K562 (cell line): ENCODE measurements around the gene IL15RA. TPM values are rescaled to one million over a fixed set of nuclear protein-coding genes. Genes with fewer than 3 reads are reported as not detected.

Experiments used
- BCL6 ChIP-seq: fragments of 250-450 bp; sonication (Bioruptor Pico); IDR thresholded peaks from 2 replicates; pipeline ENCODE4 v1.4.0; 2020
- CBFA2T3 ChIP-seq: fragments of 450-650 bp; IDR thresholded peaks from 2 replicates; pipeline ENCODE4 v1.6.1; 2017
- CEBPB ChIP-seq: fragments of 450-650 bp; IDR thresholded peaks from 2 replicates; pipeline ENCODE4 v1.6.1; 2016; ENCODE audit warnings: missing genetic modification characterization, missing compliant biosample characterization
- CHD2 ChIP-seq: IDR thresholded peaks from 2 replicates; pipeline ENCODE4 v1.6.1; 2011; ENCODE audit warnings: low read depth, low read length
- CHD4 ChIP-seq: fragments of 200-600 bp; sonication (generic); IDR thresholded peaks from 3 replicates; pipeline ENCODE4 v1.6.1; 2012; ENCODE audit warnings: low read depth, mild to moderate bottlenecking, mixed read lengths, low read length, inconsistent platforms; ENCODE audit not compliant: insufficient read depth, insufficient replicate concordance, poor library complexity, severe bottlenecking
- HDAC6 ChIP-seq: IDR thresholded peaks from 2 replicates; pipeline ENCODE4 v1.6.1; 2012; ENCODE audit warnings: low read depth, mild to moderate bottlenecking, control low read depth, inconsistent platforms, low read length, moderate library complexity
- HSF4 ChIP-seq: fragments of 250-450 bp; sonication (Bioruptor Pico); IDR thresholded peaks from 2 replicates; pipeline ENCODE4 v2.1.2; 2022; ENCODE audit warnings: mild to moderate bottlenecking, moderate library complexity, borderline replicate concordance
- NCOA6 ChIP-seq: fragments of 450-650 bp; IDR thresholded peaks from 2 replicates; pipeline ENCODE4 v1.6.1; 2017; ENCODE audit warnings: mild to moderate bottlenecking
- PHF20 ChIP-seq: fragments of 450-650 bp; IDR thresholded peaks from 2 replicates; pipeline ENCODE4 v1.6.1; 2018; ENCODE audit not compliant: partially characterized antibody
- POLR3A ChIP-seq: IDR thresholded peaks from 2 replicates; pipeline ENCODE4 v1.6.1; 2011; ENCODE audit warnings: borderline replicate concordance, mild to moderate bottlenecking, moderate library complexity; ENCODE audit not compliant: insufficient read length, insufficient read depth; ENCODE audit errors: extremely low read depth
- SMAD4 ChIP-seq: fragments of 250-450 bp; sonication (Bioruptor Pico); conservative IDR thresholded peaks from 2 replicates; pipeline ENCODE4 v1.8.0; 2021; ENCODE audit warnings: inconsistent platforms, mild to moderate bottlenecking, moderate library complexity
- SMARCE1 ChIP-seq: fragments of 450-650 bp; IDR thresholded peaks from 2 replicates; pipeline ENCODE4 v1.7.1; 2016; ENCODE audit warnings: mild to moderate bottlenecking
- TBP ChIP-seq: optimal IDR thresholded peaks from 2 replicates; pipeline ENCODE3; 2011; ENCODE audit warnings: low read depth, low read length, improper control_type of control experiment
- TGIF2 ChIP-seq: sonication (generic); formaldehyde crosslinking; IDR thresholded peaks from 2 replicates; pipeline ENCODE4 v1.8.1; 2022; ENCODE audit warnings: mild to moderate bottlenecking, missing genetic modification reagents, moderate library complexity
- ZFP1 ChIP-seq: fragments of 450-650 bp; formaldehyde crosslinking; IDR thresholded peaks from 2 replicates; pipeline ENCODE4 v1.4.0; 2020; ENCODE audit warnings: mild to moderate bottlenecking, mixed read lengths
- ZFX ChIP-seq: sonication (generic); formaldehyde crosslinking; IDR thresholded peaks from 2 replicates; pipeline ENCODE4 v1.8.0; 2022; ENCODE audit warnings: mild to moderate bottlenecking, missing genetic modification reagents, moderate library complexity
- ZNF121 ChIP-seq: sonication (generic); formaldehyde crosslinking; conservative IDR thresholded peaks from 2 replicates; pipeline ENCODE4 v1.8.0; 2022; ENCODE audit warnings: missing genetic modification reagents
- ZNF184 ChIP-seq: sonication (generic); formaldehyde crosslinking; IDR thresholded peaks from 2 replicates; pipeline ENCODE4 v1.5.0; 2020; ENCODE audit warnings: missing genetic modification reagents
- ZNF57 ChIP-seq: fragments of 450-650 bp; formaldehyde crosslinking; IDR thresholded peaks from 2 replicates; pipeline ENCODE4 v1.4.0; 2020; ENCODE audit warnings: mild to moderate bottlenecking, moderate library complexity
- ZNF668 ChIP-seq: fragments of 250-450 bp; sonication (Bioruptor Pico); IDR thresholded peaks from 2 replicates; pipeline ENCODE4 v1.8.0; 2022; ENCODE audit warnings: mild to moderate bottlenecking, inconsistent platforms
- ZNF766 ChIP-seq: fragments of 200-800 bp; sonication (Bioruptor generic); conservative IDR thresholded peaks from 2 replicates; pipeline ENCODE4 v1.6.1; 2016; ENCODE audit warnings: missing genetic modification characterization, missing compliant biosample characterization
- ZNF77 ChIP-seq: fragments of 250-450 bp; sonication (Bioruptor Pico); IDR thresholded peaks from 2 replicates; pipeline ENCODE4 v1.5.0; 2020
- polyA plus RNA-seq, 8 experiments: library from polyadenylated mRNA; depleted of rRNA in 4 of 8; stranded (reverse) in 5 of 8; unstranded in 3 of 8; fragments of >200 nt; fragmentation: Nextera tagmentation in 2 of 8; fragmentation: Illumina TruSeq in 1 of 8; extraction: Ambion mirVana in 2 of 8; extraction: Trizol in 1 of 8; gene quantifications; 2 replicates each; pipeline versions ENCODE4 v1.2.1 to v1.2.3, GENCODE V29; 2011 to 2014; ENCODE audit warnings: inconsistent platforms in 1 of 8, missing spikeins in 1 of 8
- total RNA-seq, 7 experiments: library from RNA; depleted of rRNA in 6 of 7; stranded (reverse); fragments of >200 nt in 6 of 7; fragmentation: Illumina TruSeq in 2 of 7; extraction: Trizol in 2 of 7; gene quantifications; 2 replicates each; pipeline versions ENCODE4 v1.2.1 to v1.2.3, GENCODE V29; 2011 to 2021; ENCODE audit warnings: low replicate concordance in 1 of 7
- TF ChIP-seq, protein P1 (sequence below): sonication (generic); formaldehyde crosslinking; IDR thresholded peaks from 2 replicates; pipeline ENCODE4 v1.8.0; 2022; ENCODE audit warnings: missing genetic modification reagents, mild to moderate bottlenecking, borderline replicate concordance
- TF ChIP-seq, protein P2 (sequence below): fragments of 450-650 bp; formaldehyde crosslinking; IDR thresholded peaks from 2 replicates; pipeline ENCODE4 v1.4.0; 2020; ENCODE audit warnings: mild to moderate bottlenecking, moderate library complexity
- TF ChIP-seq, protein P3 (sequence below): sonication (generic); formaldehyde crosslinking; IDR thresholded peaks from 2 replicates; pipeline ENCODE4 v1.9.0; 2022; ENCODE audit warnings: mild to moderate bottlenecking, missing genetic modification reagents
- TF ChIP-seq, protein P4 (sequence below): sonication (generic); formaldehyde crosslinking; IDR thresholded peaks from 2 replicates; pipeline ENCODE4 v1.8.1; 2023; ENCODE audit warnings: mild to moderate bottlenecking, missing genetic modification reagents

Gene IL15RA
- total and polyA plus RNA-seq, 9 of the 15 experiments (the other 6 are each of a cell fraction or from before 2014, with no cell fraction given), result 1.2 to 11.7 (median 8.0) TPM

DNA sequence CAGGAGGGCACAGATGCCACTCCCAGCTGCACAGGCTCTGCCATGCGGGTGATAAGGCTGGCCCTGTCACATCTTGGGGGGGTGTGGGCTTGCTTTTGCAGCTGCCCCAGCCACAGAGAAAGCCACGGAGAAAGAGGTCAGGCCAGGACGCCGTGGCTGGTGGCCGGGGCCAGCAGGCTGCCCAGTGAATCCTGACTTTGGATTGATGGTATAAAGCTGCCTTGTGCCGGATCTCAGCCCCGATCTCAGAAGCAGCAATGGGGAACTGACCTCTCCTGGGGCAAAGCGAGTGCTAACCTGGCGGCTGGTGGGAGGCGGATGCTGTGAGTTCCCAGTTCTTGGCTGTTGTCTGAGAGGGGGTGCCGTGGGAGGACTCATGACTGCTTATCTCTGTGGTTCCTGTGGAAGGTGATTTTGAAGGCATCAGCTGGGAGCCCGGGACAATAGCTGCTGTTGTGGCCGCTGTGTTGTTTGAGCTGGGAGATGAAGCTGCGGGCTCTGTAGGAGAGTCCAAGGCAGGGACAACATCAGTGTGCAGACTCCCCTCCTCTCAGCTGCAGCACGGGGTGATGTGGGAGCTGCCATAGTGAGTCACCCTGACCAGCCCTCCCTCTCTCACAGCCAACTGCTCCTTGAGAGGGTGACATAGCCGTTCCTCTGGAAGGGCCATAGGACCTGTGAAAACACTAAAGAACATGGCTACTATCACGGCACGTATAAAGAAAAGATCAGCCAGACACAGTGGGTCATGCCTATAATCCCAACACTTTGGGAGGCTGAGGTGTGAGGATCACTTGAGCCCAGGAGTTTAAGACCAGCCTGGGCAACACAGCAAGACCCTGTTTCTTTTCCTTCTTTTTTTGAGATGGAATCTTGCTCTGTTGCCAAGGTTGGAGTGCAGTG, 17.0 kb downstream of the IL15RA start (continued):
- TF ChIP-seq SMAD4 (CRISPR knock-in tag), result no peak
- peak; percentile 70 for TF ChIP-seq CBFA2T3
- TF ChIP-seq, protein P1, sequence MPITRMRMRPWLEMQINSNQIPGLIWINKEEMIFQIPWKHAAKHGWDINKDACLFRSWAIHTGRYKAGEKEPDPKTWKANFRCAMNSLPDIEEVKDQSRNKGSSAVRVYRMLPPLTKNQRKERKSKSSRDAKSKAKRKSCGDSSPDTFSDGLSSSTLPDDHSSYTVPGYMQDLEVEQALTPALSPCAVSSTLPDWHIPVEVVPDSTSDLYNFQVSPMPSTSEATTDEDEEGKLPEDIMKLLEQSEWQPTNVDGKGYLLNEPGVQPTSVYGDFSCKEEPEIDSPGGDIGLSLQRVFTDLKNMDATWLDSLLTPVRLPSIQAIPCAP (CRISPR knock-in tag), result no peak
- TF ChIP-seq BCL6 (CRISPR knock-in tag), result no peak
- TF ChIP-seq HSF4 (CRISPR knock-in tag), result no peak
- no peak for TF ChIP-seq ZNF184 (CRISPR knock-in tag)
- TF ChIP-seq ZFP1, result no peak
- no peak for TF ChIP-seq TGIF2
- no peak for TF ChIP-seq POLR3A
- no peak for TF ChIP-seq CHD4
- no peak for TF ChIP-seq ZNF77 (CRISPR knock-in tag)
- TF ChIP-seq PHF20, result no peak
- peak; percentile 98 for TF ChIP-seq ZNF121 (CRISPR knock-in tag)
- no peak for TF ChIP-seq ZNF766 (CRISPR knock-in tag)
- TF ChIP-seq, protein P2, sequence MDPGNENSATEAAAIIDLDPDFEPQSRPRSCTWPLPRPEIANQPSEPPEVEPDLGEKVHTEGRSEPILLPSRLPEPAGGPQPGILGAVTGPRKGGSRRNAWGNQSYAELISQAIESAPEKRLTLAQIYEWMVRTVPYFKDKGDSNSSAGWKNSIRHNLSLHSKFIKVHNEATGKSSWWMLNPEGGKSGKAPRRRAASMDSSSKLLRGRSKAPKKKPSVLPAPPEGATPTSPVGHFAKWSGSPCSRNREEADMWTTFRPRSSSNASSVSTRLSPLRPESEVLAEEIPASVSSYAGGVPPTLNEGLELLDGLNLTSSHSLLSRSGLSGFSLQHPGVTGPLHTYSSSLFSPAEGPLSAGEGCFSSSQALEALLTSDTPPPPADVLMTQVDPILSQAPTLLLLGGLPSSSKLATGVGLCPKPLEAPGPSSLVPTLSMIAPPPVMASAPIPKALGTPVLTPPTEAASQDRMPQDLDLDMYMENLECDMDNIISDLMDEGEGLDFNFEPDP, result no peak
- TF ChIP-seq ZFX, result no peak
- TF ChIP-seq, protein P3, sequence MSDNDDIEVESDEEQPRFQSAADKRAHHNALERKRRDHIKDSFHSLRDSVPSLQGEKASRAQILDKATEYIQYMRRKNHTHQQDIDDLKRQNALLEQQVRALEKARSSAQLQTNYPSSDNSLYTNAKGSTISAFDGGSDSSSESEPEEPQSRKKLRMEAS (CRISPR knock-in tag), result peak; percentile 42
- no peak for TF ChIP-seq HDAC6
- no peak for TF ChIP-seq CEBPB (tag)
- TF ChIP-seq, protein P4, sequence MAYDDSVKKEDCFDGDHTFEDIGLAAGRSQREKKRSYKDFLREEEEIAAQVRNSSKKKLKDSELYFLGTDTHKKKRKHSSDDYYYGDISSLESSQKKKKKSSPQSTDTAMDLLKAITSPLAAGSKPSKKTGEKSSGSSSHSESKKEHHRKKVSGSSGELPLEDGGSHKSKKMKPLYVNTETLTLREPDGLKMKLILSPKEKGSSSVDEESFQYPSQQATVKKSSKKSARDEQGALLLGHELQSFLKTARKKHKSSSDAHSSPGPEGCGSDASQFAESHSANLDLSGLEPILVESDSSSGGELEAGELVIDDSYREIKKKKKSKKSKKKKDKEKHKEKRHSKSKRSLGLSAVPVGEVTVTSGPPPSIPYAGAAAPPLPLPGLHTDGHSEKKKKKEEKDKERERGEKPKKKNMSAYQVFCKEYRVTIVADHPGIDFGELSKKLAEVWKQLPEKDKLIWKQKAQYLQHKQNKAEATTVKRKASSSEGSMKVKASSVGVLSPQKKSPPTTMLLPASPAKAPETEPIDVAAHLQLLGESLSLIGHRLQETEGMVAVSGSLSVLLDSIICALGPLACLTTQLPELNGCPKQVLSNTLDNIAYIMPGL, result no peak
- peak; percentile 50; the same call in 1 of the 2 replicates for TF ChIP-seq SMARCE1
- no peak for TF ChIP-seq CHD2
- TF ChIP-seq ZNF668 (CRISPR knock-in tag), result no peak
- no peak for TF ChIP-seq TBP
- TF ChIP-seq NCOA6, result no peak
- TF ChIP-seq ZNF57, result no peak
